Brain microvascular endothelial cell (primary cell): ENCODE measurements around the gene CMC2.

Source experiments
- DNase-seq: peaks from one replicate; pipeline ENCODE4 v3.0.0-alpha.2; 2020
- H3K27ac ChIP-seq: fragments of 250-450 bp; sonication (Bioruptor Pico); 2 replicates; pipeline ENCODE4 v1.5.1; 2020; ENCODE audit warnings: mild to moderate bottlenecking, moderate library complexity
- H3K27me3 ChIP-seq: fragments of 250-450 bp; sonication (Bioruptor Pico); replicated peaks from 2 replicates; pipeline ENCODE4 v1.5.1; 2020; ENCODE audit warnings: mild to moderate bottlenecking
- H3K36me3 ChIP-seq: fragments of 250-450 bp; sonication (Bioruptor Pico); replicated peaks from 2 replicates; pipeline ENCODE4 v1.5.1; 2020; ENCODE audit warnings: mild to moderate bottlenecking
- H3K4me3 ChIP-seq: 2 replicates; pipeline ENCODE4 v1.5.1; 2011; ENCODE audit warnings: low read depth, mild to moderate bottlenecking, control low read depth, low read length, moderate library complexity
- in situ Hi-C: cut with HindIII; loops from 2 replicates; pipeline ENCODE4 v1.10.0; 2017; ENCODE audit warnings: low sequenced_read_pairs, low pct_ligation_motif_present
- TF ChIP-seq, protein P1 (sequence below): IDR thresholded peaks from 2 replicates; pipeline ENCODE4 v1.5.1; 2011; ENCODE audit warnings: low read depth, mild to moderate bottlenecking, moderate library complexity, low read length, control low read depth, inconsistent platforms; ENCODE audit errors: missing control alignments

CMC2 gene

DNA sequence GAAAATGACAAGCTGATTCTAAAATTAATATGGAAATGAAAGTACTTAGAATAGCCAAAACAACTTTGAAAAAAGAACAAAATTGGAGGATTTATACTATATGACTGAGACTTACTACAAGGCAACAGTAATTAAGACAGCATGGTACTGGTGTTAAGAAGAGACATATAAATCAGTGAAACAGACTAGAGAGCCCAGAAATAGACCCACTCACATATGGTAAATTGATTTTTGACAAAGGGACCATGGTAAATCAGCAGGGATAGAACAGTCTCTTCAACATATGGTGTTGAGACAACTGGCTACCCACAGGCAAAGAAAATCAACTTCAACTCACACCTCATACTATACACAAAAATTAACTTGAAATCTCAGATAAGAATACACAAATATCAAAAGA, 12.9 kb downstream of the CMC2 start:
- in situ Hi-C loops, result no loop called here
- peak overlapping the region; percentile 80 for H3K27ac ChIP-seq
- H3K36me3 ChIP-seq, result no peaks in the 10 kb centered on the region
- H3K4me3 ChIP-seq, result no peak overlapping the region
- H3K27me3 ChIP-seq, result no peaks in the 10 kb centered on the region
- no peak for DNase-seq
- TF ChIP-seq, protein P1, sequence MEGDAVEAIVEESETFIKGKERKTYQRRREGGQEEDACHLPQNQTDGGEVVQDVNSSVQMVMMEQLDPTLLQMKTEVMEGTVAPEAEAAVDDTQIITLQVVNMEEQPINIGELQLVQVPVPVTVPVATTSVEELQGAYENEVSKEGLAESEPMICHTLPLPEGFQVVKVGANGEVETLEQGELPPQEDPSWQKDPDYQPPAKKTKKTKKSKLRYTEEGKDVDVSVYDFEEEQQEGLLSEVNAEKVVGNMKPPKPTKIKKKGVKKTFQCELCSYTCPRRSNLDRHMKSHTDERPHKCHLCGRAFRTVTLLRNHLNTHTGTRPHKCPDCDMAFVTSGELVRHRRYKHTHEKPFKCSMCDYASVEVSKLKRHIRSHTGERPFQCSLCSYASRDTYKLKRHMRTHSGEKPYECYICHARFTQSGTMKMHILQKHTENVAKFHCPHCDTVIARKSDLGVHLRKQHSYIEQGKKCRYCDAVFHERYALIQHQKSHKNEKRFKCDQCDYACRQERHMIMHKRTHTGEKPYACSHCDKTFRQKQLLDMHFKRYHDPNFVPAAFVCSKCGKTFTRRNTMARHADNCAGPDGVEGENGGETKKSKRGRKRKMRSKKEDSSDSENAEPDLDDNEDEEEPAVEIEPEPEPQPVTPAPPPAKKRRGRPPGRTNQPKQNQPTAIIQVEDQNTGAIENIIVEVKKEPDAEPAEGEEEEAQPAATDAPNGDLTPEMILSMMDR, result no peak

DNA sequence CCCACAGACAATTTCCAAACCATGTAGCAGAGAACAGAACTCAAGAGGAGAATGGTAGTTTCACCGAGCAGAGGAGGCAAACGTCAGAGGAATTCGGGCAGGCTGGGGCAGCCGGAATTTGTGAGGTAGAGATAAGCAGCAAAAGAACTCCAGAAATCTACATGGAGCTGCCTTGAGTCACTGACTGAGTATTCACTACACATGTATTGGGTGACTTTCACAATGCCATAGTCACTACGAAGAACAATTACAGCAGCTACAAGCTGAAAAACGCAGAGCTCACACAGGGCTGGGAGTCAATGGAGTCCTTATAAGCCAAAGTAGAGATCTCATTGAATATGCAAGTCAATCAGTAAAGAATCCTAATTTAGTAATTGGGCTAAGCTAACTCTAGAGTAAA, 13.4 kb downstream of the CMC2 start:
- peak; percentile 93 for DNase-seq
- Histone ChIP-seq H3K27me3 (no peaks in the 10 kb centered on the region), H3K36me3 (no peaks in the 10 kb centered on the region), H3K4me3 (peak overlapping the region; percentile 10), H3K27ac (peak overlapping the region; percentile 80)
- in situ Hi-C loops, result no loop called here
- TF ChIP-seq, protein P1, result no peak

DNA sequence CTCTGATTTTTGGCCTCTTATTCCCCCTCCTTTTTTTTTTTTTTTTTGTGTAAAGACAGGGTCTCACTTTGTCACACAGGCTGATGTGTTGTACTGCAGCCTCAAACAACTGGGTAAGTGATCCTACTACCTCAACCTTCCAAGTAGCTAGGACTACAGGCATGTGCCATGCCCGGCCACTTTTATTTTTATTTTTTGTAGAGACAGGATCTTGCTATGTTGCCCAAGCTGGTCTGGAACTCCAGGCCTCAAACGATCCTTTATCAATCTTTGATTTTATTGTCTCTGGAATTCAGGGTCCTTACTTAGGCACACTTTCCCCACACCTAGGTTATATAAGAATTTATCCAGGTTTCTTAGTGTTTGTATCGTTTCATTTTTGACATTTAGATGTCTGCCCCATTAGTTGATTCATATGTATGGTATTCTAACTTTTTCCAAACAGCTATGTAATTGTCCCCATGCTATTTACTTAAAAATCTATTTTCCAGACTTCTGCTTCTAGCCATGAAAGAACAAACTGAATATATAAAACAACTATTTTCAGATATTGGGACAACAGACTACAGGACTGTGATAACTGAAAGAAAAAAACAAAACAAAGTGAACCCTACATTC, 13.9 kb downstream of the CMC2 start:
- H3K4me3 ChIP-seq, result peak overlapping the region; percentile 10
- H3K36me3 ChIP-seq, result no peaks in the 10 kb centered on the region
- no peaks in the 10 kb centered on the region for H3K27me3 ChIP-seq
- peak overlapping the region; percentile 80 for H3K27ac ChIP-seq
- TF ChIP-seq, protein P1, result no peak
- in situ Hi-C loops, result no loop called here
- no peak for DNase-seq

DNA sequence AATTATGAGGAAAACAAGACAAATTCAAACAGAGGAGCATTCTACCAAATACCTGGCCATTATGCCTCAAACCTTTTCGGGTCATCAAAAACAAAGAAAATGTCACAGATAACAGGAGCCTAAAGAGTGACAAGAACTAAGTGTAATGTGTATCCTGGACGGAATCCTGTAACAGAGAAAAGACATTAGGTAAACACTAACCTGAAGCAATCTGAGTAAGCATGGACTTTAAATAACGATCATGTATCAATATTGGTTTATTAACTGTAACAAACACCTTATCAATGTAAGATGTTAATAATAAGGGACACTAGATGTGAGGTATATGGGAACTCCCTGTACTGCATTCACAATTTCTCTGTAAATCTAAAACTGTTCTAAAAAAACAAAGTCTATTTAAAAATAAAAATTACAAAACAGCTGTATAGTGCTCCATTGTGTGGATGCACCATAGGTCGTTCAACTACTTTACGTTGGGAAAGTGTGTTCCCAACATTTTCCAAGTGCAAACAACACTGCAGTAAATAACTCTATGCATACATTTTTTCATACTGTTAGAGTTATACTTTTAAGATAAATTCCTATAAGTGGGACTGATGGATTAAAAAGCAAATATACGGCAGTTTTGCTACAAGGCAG, 14.8 kb downstream of the CMC2 start:
- Histone ChIP-seq H3K27ac (peak overlapping the region; percentile 80), H3K36me3 (no peaks in the 10 kb centered on the region), H3K4me3 (no peak overlapping the region), H3K27me3 (no peaks in the 10 kb centered on the region)
- TF ChIP-seq, protein P1, result no peak
- DNase-seq, result no peak
- in situ Hi-C loops, result no loop called here

DNA sequence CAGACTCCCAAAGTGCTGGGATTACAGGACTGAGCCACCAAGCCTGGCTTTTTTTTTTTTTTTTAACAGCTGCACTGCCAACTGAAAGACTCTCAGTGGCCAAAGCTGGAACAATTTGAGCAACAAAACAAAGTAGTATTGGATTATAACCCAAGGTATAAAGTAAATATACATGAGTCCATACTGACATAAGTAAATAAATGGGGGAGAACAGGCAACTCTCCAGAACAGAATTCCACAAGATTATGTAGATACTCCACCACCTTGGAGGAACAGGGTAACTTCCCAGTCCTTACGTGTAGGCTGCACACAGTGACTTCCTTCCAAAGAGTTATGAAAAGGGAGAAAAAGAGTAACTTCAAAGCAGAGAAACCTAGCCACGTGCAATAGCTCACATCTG, 15.7 kb downstream of the CMC2 start:
- in situ Hi-C loops, result no loop called here
- Histone ChIP-seq H3K27ac (no peak overlapping the region), H3K4me3 (no peak overlapping the region), H3K27me3 (no peaks in the 10 kb centered on the region), H3K36me3 (no peaks in the 10 kb centered on the region)
- TF ChIP-seq, protein P1, result no peak
- DNase-seq, result no peak

DNA sequence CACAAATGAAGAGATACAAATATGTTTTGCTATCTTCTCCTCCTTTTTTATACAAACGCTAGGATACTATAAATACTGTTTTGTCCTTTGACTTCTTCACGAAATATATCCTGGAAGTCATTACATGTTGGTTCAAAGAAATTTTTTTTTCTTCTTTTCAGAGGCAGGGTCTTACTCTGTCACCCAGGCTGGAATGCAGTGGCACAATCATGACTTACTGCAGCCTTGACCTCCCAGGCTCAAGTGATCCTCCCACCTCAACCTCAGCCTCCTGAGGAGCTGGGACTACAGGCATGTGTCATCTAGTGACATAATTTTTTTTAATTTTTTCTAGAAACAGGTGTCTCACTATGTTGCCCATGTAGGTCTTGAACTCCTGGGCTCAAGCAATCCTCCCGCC, 16.1 kb downstream of the CMC2 start:
- no peaks in the 10 kb centered on the region for H3K36me3 ChIP-seq
- TF ChIP-seq, protein P1, result no peak
- no peak overlapping the region for H3K4me3 ChIP-seq
- no peaks in the 10 kb centered on the region for H3K27me3 ChIP-seq
- DNase-seq, result no peak
- in situ Hi-C loops, result no loop called here
- H3K27ac ChIP-seq, result no peak overlapping the region
